HEK293 (cell line): ENCODE measurements around the gene OR8B4.
"Not testable (repeated sequence)": the region's sequence is repeated elsewhere in the genome, so short reads cannot be mapped to it uniquely, and the experiment has no call there.

Experiments
- CTCF ChIA-PET: fragments of 350-600 bp; formaldehyde crosslinking; extraction: SDS; loops from one replicate; lab custom pipeline; 2021; ENCODE audit warnings: antibody characterized with exemption; lab: Yijun Ruan, JAX
- POLR2A ChIA-PET: fragments of 300-600 bp; formaldehyde crosslinking; extraction: SDS; loops from one replicate; lab custom pipeline; 2020; ENCODE audit warnings: antibody characterized with exemption, inconsistent platforms; lab: Yijun Ruan, JAX
- H3K27ac ChIP-seq: fragments of 200-500 bp; sonication (Bioruptor generic); 2 replicates; pipeline ENCODE4 v1.5.1; 2014; ENCODE audit warnings: low read depth, low read length, control low read depth, inconsistent platforms; ENCODE audit errors: extremely low read depth
- H3K36me3 ChIP-seq, 2 experiments: fragments of 200-500 bp in 1 of 2; sonication (Bioruptor generic) in 1 of 2; 1 replicate in 1 of 2; 2 replicates in 1 of 2; pipeline ENCODE4 v1.5.1; 2014 to 2017; ENCODE audit warnings: inconsistent platforms in 2 of 2, low read length in 2 of 2; ENCODE audit not compliant: control insufficient read depth in 2 of 2, insufficient read depth in 1 of 2
- H3K4me1 ChIP-seq: fragments of 200-500 bp; sonication (Bioruptor generic); 2 replicates; pipeline ENCODE4 v1.5.1; 2014; ENCODE audit warnings: mild to moderate bottlenecking, low read length, inconsistent platforms; ENCODE audit not compliant: control insufficient read depth, insufficient read depth
- H3K4me3 ChIP-seq: 2 replicates; pipeline ENCODE4 v1.5.1; 2011; ENCODE audit warnings: low read depth, mild to moderate bottlenecking, control low read depth, low read length, moderate library complexity
- H3K9me3 ChIP-seq: fragments of 200-500 bp; sonication (Bioruptor generic); 2 replicates; pipeline ENCODE4 v1.5.1; 2014; ENCODE audit warnings: low read depth, low read length, inconsistent platforms; ENCODE audit not compliant: control insufficient read depth, insufficient read depth
- FEZF1 ChIP-seq: fragments of 450-650 bp; formaldehyde crosslinking; IDR thresholded peaks from 2 replicates; pipeline ENCODE4 v1.5.1; 2016; ENCODE audit warnings: missing biosample characterization, missing genetic modification characterization
- GLI2 ChIP-seq: fragments of 450-650 bp; formaldehyde crosslinking; IDR thresholded peaks from 2 replicates; pipeline ENCODE4; 2017; ENCODE audit warnings: missing biosample characterization, missing genetic modification characterization, low read depth, borderline replicate concordance
- KLF17 ChIP-seq: fragments of 450-650 bp; formaldehyde crosslinking; IDR thresholded peaks from 2 replicates; pipeline ENCODE4 v1.5.1; 2016; ENCODE audit warnings: missing biosample characterization, missing genetic modification characterization
- TCF7L2 ChIP-seq: IDR thresholded peaks from 2 replicates; pipeline ENCODE4 v1.6.1; 2011; ENCODE audit warnings: low read depth, mild to moderate bottlenecking, inconsistent platforms, low read length, moderate library complexity, borderline replicate concordance
- ZBTB1 ChIP-seq: fragments of 450-650 bp; formaldehyde crosslinking; IDR thresholded peaks from 2 replicates; pipeline ENCODE4 v1.5.1; 2016; ENCODE audit warnings: missing biosample characterization, missing genetic modification characterization
- ZBTB21 ChIP-seq: fragments of 450-650 bp; formaldehyde crosslinking; IDR thresholded peaks from 2 replicates; pipeline ENCODE4 v1.5.1; 2017; ENCODE audit warnings: missing biosample characterization, missing genetic modification characterization
- ZNF121 ChIP-seq: fragments of 450-650 bp; formaldehyde crosslinking; IDR thresholded peaks from 2 replicates; pipeline ENCODE4 v1.5.1; 2016; ENCODE audit warnings: missing biosample characterization, missing genetic modification characterization
- ZNF132 ChIP-seq: fragments of 450-650 bp; formaldehyde crosslinking; IDR thresholded peaks from 2 replicates; pipeline ENCODE4 v1.5.1; 2017; ENCODE audit warnings: missing biosample characterization, missing genetic modification characterization, borderline replicate concordance
- ZNF184 ChIP-seq: fragments of 450-650 bp; IDR thresholded peaks from 2 replicates; pipeline ENCODE4 v1.5.1; 2018; ENCODE audit warnings: missing biosample characterization, mild to moderate bottlenecking, missing genetic modification characterization
- ZNF202 ChIP-seq: fragments of 450-650 bp; formaldehyde crosslinking; IDR thresholded peaks from 2 replicates; pipeline ENCODE4 v1.5.1; 2016; ENCODE audit warnings: missing biosample characterization, missing genetic modification characterization, borderline replicate concordance
- ZNF266 ChIP-seq: fragments of 450-650 bp; formaldehyde crosslinking; IDR thresholded peaks from 2 replicates; pipeline ENCODE4 v1.5.1; 2016; ENCODE audit warnings: missing biosample characterization, missing genetic modification characterization, low read depth
- ZNF341 ChIP-seq: fragments of 450-650 bp; formaldehyde crosslinking; IDR thresholded peaks from 2 replicates; pipeline ENCODE4; 2016; ENCODE audit warnings: low read depth, missing biosample characterization, missing genetic modification characterization
- ZNF398 ChIP-seq: fragments of 450-650 bp; formaldehyde crosslinking; IDR thresholded peaks from 2 replicates; pipeline ENCODE4 v1.5.1; 2017; ENCODE audit warnings: missing biosample characterization, missing genetic modification characterization
- ZNF449 ChIP-seq: fragments of 450-650 bp; formaldehyde crosslinking; IDR thresholded peaks from 2 replicates; pipeline ENCODE4 v1.5.1; 2017; ENCODE audit warnings: missing biosample characterization, mild to moderate bottlenecking, missing genetic modification characterization, moderate library complexity
- ZNF514 ChIP-seq: fragments of 450-650 bp; formaldehyde crosslinking; IDR thresholded peaks from 2 replicates; pipeline ENCODE4 v1.5.1; 2016; ENCODE audit warnings: missing biosample characterization, missing genetic modification characterization
- ZNF555 ChIP-seq: fragments of 450-650 bp; formaldehyde crosslinking; conservative IDR thresholded peaks from 2 replicates; pipeline ENCODE4 v1.5.1; 2017; ENCODE audit warnings: missing biosample characterization, mild to moderate bottlenecking, missing genetic modification characterization, inconsistent platforms
- ZNF585B ChIP-seq: fragments of 450-650 bp; formaldehyde crosslinking; IDR thresholded peaks from 2 replicates; pipeline ENCODE4 v1.5.1; 2016; ENCODE audit warnings: missing biosample characterization, missing genetic modification characterization
- TF ChIP-seq, protein P1 (sequence below): fragments of 450-650 bp; formaldehyde crosslinking; IDR thresholded peaks from 2 replicates; pipeline ENCODE4 v1.5.1; 2016; ENCODE audit warnings: missing biosample characterization, missing genetic modification characterization
- TF ChIP-seq, protein P2 (sequence below): fragments of 450-650 bp; formaldehyde crosslinking; IDR thresholded peaks from 2 replicates; pipeline ENCODE4 v1.5.1; 2016; ENCODE audit warnings: missing biosample characterization, missing genetic modification characterization

Gene OR8B4

GRCh38 chr11:124463324-124463723, 38.7 kb upstream of the OR8B4 start (continued):
- no peak for TF ChIP-seq ZNF398 (tag by site-specific recombination)
- no peak for TF ChIP-seq ZNF449 (tag by site-specific recombination)
- TF ChIP-seq, protein P1, sequence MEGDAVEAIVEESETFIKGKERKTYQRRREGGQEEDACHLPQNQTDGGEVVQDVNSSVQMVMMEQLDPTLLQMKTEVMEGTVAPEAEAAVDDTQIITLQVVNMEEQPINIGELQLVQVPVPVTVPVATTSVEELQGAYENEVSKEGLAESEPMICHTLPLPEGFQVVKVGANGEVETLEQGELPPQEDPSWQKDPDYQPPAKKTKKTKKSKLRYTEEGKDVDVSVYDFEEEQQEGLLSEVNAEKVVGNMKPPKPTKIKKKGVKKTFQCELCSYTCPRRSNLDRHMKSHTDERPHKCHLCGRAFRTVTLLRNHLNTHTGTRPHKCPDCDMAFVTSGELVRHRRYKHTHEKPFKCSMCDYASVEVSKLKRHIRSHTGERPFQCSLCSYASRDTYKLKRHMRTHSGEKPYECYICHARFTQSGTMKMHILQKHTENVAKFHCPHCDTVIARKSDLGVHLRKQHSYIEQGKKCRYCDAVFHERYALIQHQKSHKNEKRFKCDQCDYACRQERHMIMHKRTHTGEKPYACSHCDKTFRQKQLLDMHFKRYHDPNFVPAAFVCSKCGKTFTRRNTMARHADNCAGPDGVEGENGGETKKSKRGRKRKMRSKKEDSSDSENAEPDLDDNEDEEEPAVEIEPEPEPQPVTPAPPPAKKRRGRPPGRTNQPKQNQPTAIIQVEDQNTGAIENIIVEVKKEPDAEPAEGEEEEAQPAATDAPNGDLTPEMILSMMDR (tag by site-specific recombination), result no peak
- TF ChIP-seq, protein P2, sequence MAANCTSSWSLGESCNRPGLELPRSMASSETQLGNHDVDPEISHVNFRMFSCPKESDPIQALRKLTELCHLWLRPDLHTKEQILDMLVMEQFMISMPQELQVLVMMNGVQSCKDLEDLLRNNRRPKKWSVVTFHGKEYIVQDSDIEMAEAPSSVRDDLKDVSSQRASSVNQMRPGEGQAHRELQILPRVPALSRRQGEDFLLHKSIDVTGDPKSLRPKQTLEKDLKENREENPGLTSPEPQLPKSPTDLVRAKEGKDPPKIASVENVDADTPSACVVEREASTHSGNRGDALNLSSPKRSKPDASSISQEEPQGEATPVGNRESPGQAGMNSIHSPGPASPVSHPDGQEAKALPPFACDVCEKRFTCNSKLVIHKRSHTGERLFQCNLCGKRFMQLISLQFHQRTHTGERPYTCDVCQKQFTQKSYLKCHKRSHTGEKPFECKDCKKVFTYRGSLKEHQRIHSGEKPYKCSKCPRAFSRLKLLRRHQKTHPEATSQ, result no peak
- TF ChIP-seq TCF7L2, result no peak
- TF ChIP-seq ZNF585B (tag by site-specific recombination), result no peak
- TF ChIP-seq ZNF555, result no peak

DNA sequence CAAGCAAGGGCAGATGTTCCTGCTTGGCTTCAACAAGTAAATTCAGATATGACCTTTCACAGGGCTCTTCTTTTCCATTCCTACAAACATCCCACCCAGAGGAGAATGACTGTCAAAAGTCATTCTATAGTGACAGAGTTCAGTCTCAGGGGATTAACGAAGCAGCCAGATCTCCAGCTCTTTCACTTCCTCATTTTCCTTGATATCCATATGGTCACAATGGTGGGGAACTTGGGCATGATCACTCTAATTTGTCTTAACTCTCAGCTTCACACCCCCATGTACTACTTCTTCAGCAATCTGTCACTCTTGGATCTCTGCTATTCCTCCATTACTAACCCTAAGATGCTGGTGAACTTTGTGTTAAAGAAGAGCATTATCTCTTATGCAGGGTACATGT, 35.8 kb upstream of the OR8B4 start:
- TF ChIP-seq ZNF121 (tag by site-specific recombination), result no peak
- TF ChIP-seq FEZF1 (tag by site-specific recombination), result no peak
- TF ChIP-seq ZNF266 (tag by site-specific recombination), result no peak
- no peaks in the 10 kb centered on the region for H3K36me3 ChIP-seq
- H3K4me3 ChIP-seq, result no peak overlapping the region
- H3K4me1 ChIP-seq, result no peaks in the 10 kb centered on the region
- ChIA-PET CTCF (no interaction called here), POLR2A (no interaction called here)
- no peaks in the 10 kb centered on the region for H3K9me3 ChIP-seq
- no peak overlapping the region for H3K27ac ChIP-seq

GRCh38 chr11:124459379-124459778, 34.7 kb upstream of the OR8B4 start:
- CTCF ChIA-PET, POLR2A ChIA-PET: not testable (repeated sequence)

GRCh38 chr11:124454552-124454951, 29.9 kb upstream of the OR8B4 start:
- TF ChIP-seq ZBTB21 (tag by site-specific recombination), result no peak
- no peak for TF ChIP-seq GLI2 (tag by site-specific recombination)
- no peak for TF ChIP-seq KLF17
- TF ChIP-seq ZNF341, result no peak
- TF ChIP-seq ZNF184 (tag by site-specific recombination), result no peak
- TF ChIP-seq ZBTB1 (tag by site-specific recombination), result no peak
- no peak for TF ChIP-seq ZNF132 (tag by site-specific recombination)
- TF ChIP-seq ZNF202 (tag by site-specific recombination), result no peak
- no peak for TF ChIP-seq ZNF514
- TF ChIP-seq, all 188 proteins: peak for 0
- Histone ChIP-seq H3K4me3 (no peak overlapping the region), H3K4me1 (no peaks in the 10 kb centered on the region), H3K9me3 (no peaks in the 10 kb centered on the region), H3K36me3 (no peaks in the 10 kb centered on the region), H3K27ac (no peak overlapping the region)
- CTCF ChIA-PET, result no interaction called here
- POLR2A ChIA-PET, result no interaction called here

More at GRCh38 chr11:124459379-124459778, 34.7 kb upstream of the OR8B4 start:
- not testable (repeated sequence) for H3K9me3 ChIP-seq, H3K4me3 ChIP-seq, H3K4me1 ChIP-seq, H3K27ac ChIP-seq, H3K36me3 ChIP-seq
